ENCODE results near the gene MPPE1.

- TF ChIP-seq CTCF (conservative IDR thresholded peaks at IDR 0.05 in 1 of 2, IDR thresholded peaks at IDR 0.05 in 1 of 2; ENCODE audit: extremely low read depth in 1 of 2, insufficient read depth in 1 of 2, low read depth in 1 of 2, low read length in 2 of 2) (no peak), EZH2 (IDR thresholded peaks at IDR 0.05; ENCODE audit: borderline replicate concordance, low read length) (no peak)
These were observed 58.1 kb downstream of the MPPE1 start for GRCh38 chr18:11849841-11850634.

All from mammary epithelial cell (primary cell).